ENCODE data around the gene TGFBR1. TPM values are rescaled to one million over a fixed set of nuclear protein-coding genes. Genes with fewer than 3 reads are reported as not detected.

Gene TGFBR1
- total RNA-seq, result 83.7 and 87.8 TPM in 2 replicates

GRCh38 chr9:99104459-99105151, at the start of gene TGFBR1:
TGFBR1 (plus strand) TSS chr9:99105113; CDS start chr9:99105206, 93 bp downstream.
- Histone ChIP-seq H3K36me3 (ENCODE audit: control insufficient read depth, insufficient read depth, low read length) (no peaks in the 10 kb centered on the region), H3K4me3 (ENCODE audit: low read depth, low read length) (peak within 1 kb of the TSS; percentile 93), H3K27me3 (ENCODE audit: control insufficient read depth, insufficient read depth, low read length) (no peaks in the 10 kb centered on the region)
- peak; percentile 49 for DNase-seq (ENCODE audit: low read depth)
- no peak for TF ChIP-seq CTCF (IDR thresholded peaks at IDR 0.05; ENCODE audit: insufficient read depth, low read length, poor library complexity, severe bottlenecking)

GRCh38 chr9:99055384-99055783, 49.5 kb upstream of the TGFBR1 start:
- DNase-seq (ENCODE audit: low read depth), result no peak
- Histone ChIP-seq H3K27me3 (ENCODE audit: control insufficient read depth, insufficient read depth, low read length) (no peaks in the 10 kb centered on the region), H3K36me3 (ENCODE audit: control insufficient read depth, insufficient read depth, low read length) (no peaks in the 10 kb centered on the region), H3K4me3 (ENCODE audit: low read depth, low read length) (no peak overlapping the region)
- TF ChIP-seq CTCF (IDR thresholded peaks at IDR 0.05; ENCODE audit: insufficient read depth, low read length, poor library complexity, severe bottlenecking), result no peak

- DNase-seq (ENCODE audit: low read depth), result no peak
- no peak overlapping the region for H3K4me3 ChIP-seq (ENCODE audit: low read depth, low read length)
- no peak for TF ChIP-seq CTCF (IDR thresholded peaks at IDR 0.05; ENCODE audit: insufficient read depth, low read length, poor library complexity, severe bottlenecking)
- no peaks in the 10 kb centered on the region for H3K36me3 ChIP-seq (ENCODE audit: control insufficient read depth, insufficient read depth, low read length)
- no peaks in the 10 kb centered on the region for H3K27me3 ChIP-seq (ENCODE audit: control insufficient read depth, insufficient read depth, low read length)
These were observed 48.7 kb upstream of the TGFBR1 start for GRCh38 chr9:99056186-99056585.

- DNase-seq (ENCODE audit: low read depth), result peak; percentile 43
- H3K4me3 ChIP-seq (ENCODE audit: low read depth, low read length), result no peak overlapping the region
These were observed 47.8 kb upstream of the TGFBR1 start for GRCh38 chr9:99056886-99057664.

More at GRCh38 chr9:99056886-99057664, 47.8 kb upstream of the TGFBR1 start:
- Histone ChIP-seq H3K36me3 (ENCODE audit: control insufficient read depth, insufficient read depth, low read length) (no peaks in the 10 kb centered on the region), H3K27me3 (ENCODE audit: control insufficient read depth, insufficient read depth, low read length) (no peaks in the 10 kb centered on the region)
- TF ChIP-seq CTCF (IDR thresholded peaks at IDR 0.05; ENCODE audit: insufficient read depth, low read length, poor library complexity, severe bottlenecking), result no peak
